GM12878 (cell line): ENCODE data around the gene DISC1. TPM values are rescaled to one million over a fixed set of nuclear protein-coding genes. Genes with fewer than 3 reads are reported as not detected.

Experiments used
- ATAC-seq: fragments of 200-7000 bp; cut with Tn5 transposase; 3 replicates; pipeline ENCODE4 v1.9.1; 2020; ENCODE audit warnings: mild to moderate bottlenecking, moderate library complexity
- BruUV-seq: library from RNA; stranded (reverse); fragments of 400-500 nt; replicated peaks from 2 replicates; lab custom pipeline; 2021; lab: Mats Ljungman, UMichigan
- CTCF ChIA-PET: fragments of 300-600 bp; sonication (Branson Sonifier 250); formaldehyde crosslinking; extraction: SDS; loops from one replicate; lab custom pipeline; 2021; ENCODE audit warnings: inconsistent platforms; lab: Yijun Ruan, JAX
- POLR2A ChIA-PET: fragments of 350-600 bp; formaldehyde crosslinking; extraction: SDS; loops from one replicate; lab custom pipeline; 2021; ENCODE audit warnings: inconsistent platforms; lab: Charles Lee
- RAD21 ChIA-PET: fragments of 300-600 bp; sonication (Branson Sonifier 250); formaldehyde crosslinking; loops from one replicate; lab custom pipeline; 2023; ENCODE audit warnings: antibody characterized with exemption; ENCODE audit not compliant: unreplicated experiment; lab: Charles Lee
- SMC1A ChIA-PET: fragments of 300-600 bp; sonication (Branson Sonifier 250); formaldehyde crosslinking; loops from one replicate; lab custom pipeline; 2023; ENCODE audit not compliant: unreplicated experiment, uncharacterized antibody; lab: Charles Lee
- DNase-seq: peaks from one replicate; pipeline ENCODE4 v3.0.0-alpha.2; 2011; ENCODE audit warnings: low read depth, low spot score
- FAIRE-seq: peaks from 3 replicates; lab custom pipeline; 2011; peaks lifted over from hg19 to GRCh38; lab: Jason Lieb, UNC
- H2AFZ ChIP-seq: 2 replicates; pipeline ENCODE4 v1.6.0; 2011; ENCODE audit warnings: low read depth, low read length, control low read depth; ENCODE audit not compliant: control insufficient read depth
- H3K27ac ChIP-seq: 2 replicates; pipeline ENCODE4 v1.5.1; 2011; ENCODE audit warnings: control low read depth; ENCODE audit not compliant: control insufficient read depth, insufficient read depth
- H3K27me3 ChIP-seq, 2 experiments: replicated peaks in 1 of 2; 2 replicates each; pipeline versions ENCODE4 v1.6.0 to v1.6.1; 2011; ENCODE audit warnings: low read length in 1 of 2; ENCODE audit not compliant: control insufficient read depth in 2 of 2, insufficient read depth in 2 of 2
- H3K36me3 ChIP-seq, 2 experiments: 2 replicates each; pipeline ENCODE4 v1.5.1; 2011; ENCODE audit warnings: low read length in 1 of 2; ENCODE audit not compliant: control insufficient read depth in 2 of 2, insufficient read depth in 2 of 2
- H3K4me1 ChIP-seq: 2 replicates; pipeline ENCODE4 v1.6.1; 2011; ENCODE audit warnings: mild to moderate bottlenecking, low read length, moderate library complexity, mixed read lengths; ENCODE audit not compliant: control insufficient read depth, insufficient read depth
- H3K4me2 ChIP-seq: 2 replicates; pipeline ENCODE4 v1.6.0; 2011; ENCODE audit warnings: control low read depth; ENCODE audit not compliant: control insufficient read depth, insufficient read depth
- H3K4me3 ChIP-seq: fragments of 200-600 bp; sonication (generic); 2 replicates; pipeline ENCODE4 v1.5.1; 2016
- H3K79me2 ChIP-seq: 2 replicates; pipeline ENCODE4 v1.6.0; 2011; ENCODE audit warnings: low read length; ENCODE audit not compliant: control insufficient read depth, insufficient read depth
- H3K9ac ChIP-seq: 2 replicates; pipeline ENCODE4 v1.8.0; 2011; ENCODE audit warnings: low read length, control low read depth, mixed read lengths; ENCODE audit not compliant: control insufficient read depth, insufficient read depth
- H3K9me3 ChIP-seq: replicated peaks from 3 replicates; pipeline ENCODE4 v1.5.1; 2011; ENCODE audit warnings: mild to moderate bottlenecking, low read length; ENCODE audit not compliant: control insufficient read depth, insufficient read depth
- H4K20me1 ChIP-seq: 2 replicates; pipeline ENCODE4 v1.6.0; 2011; ENCODE audit not compliant: control insufficient read depth, insufficient read depth
- KLF5 ChIP-seq: fragments of 450-650 bp; IDR thresholded peaks from 2 replicates; pipeline ENCODE4 v1.6.1; 2014; ENCODE audit warnings: mild to moderate bottlenecking; ENCODE audit not compliant: partially characterized antibody
- MTA2 ChIP-seq: fragments of 450-650 bp; IDR thresholded peaks from 2 replicates; pipeline ENCODE4 v1.6.1; 2016; ENCODE audit warnings: low read depth, mild to moderate bottlenecking, moderate library complexity
- NFXL1 ChIP-seq: fragments of 450-650 bp; IDR thresholded peaks from 2 replicates; pipeline ENCODE4 v1.6.1; 2017; ENCODE audit warnings: antibody characterized with exemption, mild to moderate bottlenecking, borderline replicate concordance
- POLR2A ChIP-seq: IDR thresholded peaks from 2 replicates; pipeline ENCODE4 v1.6.1; 2011; ENCODE audit warnings: low read depth, mild to moderate bottlenecking, low read length
- RUNX3 ChIP-seq: IDR thresholded peaks from 2 replicates; pipeline ENCODE4 v1.6.1; 2012; ENCODE audit warnings: low read length, inconsistent platforms
- WGBS: methylation state at CpG from one replicate; pipeline ENCODE4 v1.1.6; 2016; ENCODE audit warnings: low lambda C conversion rate; ENCODE audit not compliant: insufficient replicate concordance, insufficient coverage; ENCODE audit errors: missing lambda C conversion rate; 5-methylcytosine and 5-hydroxymethylcytosine counted together
- in situ Hi-C: fragments of 300-500 bp; cut with MboI; formaldehyde crosslinking; loops from 9 replicates; pipeline ENCODE4 v1.14.3; 2018; ENCODE audit warnings: mixed read lengths
- intact Hi-C: fragments of 100-400 bp; cut with micrococcal nuclease; formaldehyde crosslinking; loops from one replicate; pipeline ENCODE4 v1.14.2; 2022; ENCODE audit not compliant: unreplicated experiment
- polyA plus RNA-seq, 11 experiments: library from polyadenylated mRNA; depleted of rRNA in 4 of 11; unstranded in 6 of 11; stranded (reverse) in 5 of 11; fragments of >200 nt; fragmentation: Nextera tagmentation in 4 of 11; fragmentation: Illumina TruSeq in 1 of 11; extraction: Ambion mirVana in 4 of 11; extraction: Trizol in 1 of 11; gene quantifications; 1 replicate in 1 of 11; 2 replicates in 10 of 11; pipeline versions ENCODE4 v1.2.1 to v1.2.3, GENCODE V29; 2011 to 2016; ENCODE audit warnings: inconsistent platforms in 2 of 11, missing spikeins in 2 of 11, low read depth in 1 of 11
- total RNA-seq, 4 experiments: library from RNA; depleted of rRNA in 3 of 4; stranded (reverse); fragments of >200 nt in 3 of 4; fragmentation: Illumina TruSeq in 1 of 4; extraction: Trizol in 1 of 4; gene quantifications; 2 replicates each; pipeline versions ENCODE4 v1.2.1 to v1.2.3, GENCODE V29; 2013 to 2021
- TF ChIP-seq, protein P1 (sequence below), 3 experiments: IDR thresholded peaks in 2 of 3; conservative IDR thresholded peaks in 1 of 3; 2 replicates each; pipeline ENCODE4 v1.5.1; 2011; ENCODE audit warnings: low read depth in 3 of 3, low read length in 3 of 3, mild to moderate bottlenecking in 3 of 3, control low read depth in 2 of 3, moderate library complexity in 2 of 3, inconsistent platforms in 1 of 3, mixed read lengths in 1 of 3; ENCODE audit not compliant: control insufficient read depth in 2 of 3, insufficient read depth in 1 of 3; ENCODE audit errors: extremely low read depth in 1 of 3

Gene DISC1
- total and polyA plus RNA-seq, 10 of the 15 experiments (the other 5 are each of a cell fraction or from before 2014, with no cell fraction given) = 0.05 to 0.72 (median 0.19) TPM; not detected in 1

DNA sequence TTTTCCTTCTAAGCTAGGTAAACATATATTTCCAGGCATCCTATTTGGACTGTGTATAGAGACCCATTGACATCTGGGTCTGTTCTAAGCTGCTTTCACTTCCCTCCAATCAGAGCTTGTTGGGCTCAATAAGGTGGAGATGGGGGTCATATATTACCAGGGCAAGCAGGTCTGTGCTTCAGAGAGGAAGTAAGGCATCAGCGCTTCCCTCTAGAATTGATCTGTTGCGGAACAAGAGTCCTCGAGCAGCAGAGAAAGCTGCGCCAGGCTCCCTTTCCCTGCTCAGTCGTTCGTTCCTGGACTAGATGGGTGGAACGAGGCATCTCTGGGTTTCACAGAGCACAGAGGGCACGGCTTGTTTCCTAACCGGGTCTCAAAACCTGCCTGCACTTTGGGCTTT, 63.5 kb downstream of the DISC1 start:
- DNase-seq (no peak), ATAC-seq (no peak), FAIRE-seq (no peak)
- H3K9ac ChIP-seq = no peak overlapping the region
- BruUV-seq = no TSS peak
- no peak overlapping the region for H3K27ac ChIP-seq
- intact Hi-C loops = no loop called here
- H3K4me2 ChIP-seq = no peak overlapping the region
- H3K27me3 ChIP-seq = no peaks in the 10 kb centered on the region; a peak in 1 of 4 replicates
- H4K20me1 ChIP-seq = no peaks in the 10 kb centered on the region
- CTCF ChIA-PET = no interaction called here
- POLR2A ChIA-PET = no interaction called here
- TF ChIP-seq RUNX3 (no peak), MTA2 (no peak), KLF5 (no peak), NFXL1 (no peak)
- H3K36me3 ChIP-seq = no peaks in the 10 kb centered on the region
- SMC1A ChIA-PET = no interaction called here
- RAD21 ChIA-PET = no interaction called here
- H3K79me2 ChIP-seq = no peaks in the 10 kb centered on the region
- H3K4me3 ChIP-seq = no peak overlapping the region
- in situ Hi-C loops = no loop called here
- H2AFZ ChIP-seq = no peak overlapping the region
- no peaks in the 10 kb centered on the region for H3K4me1 ChIP-seq
- 6% methylated on average over 9 of the region's 9 CpGs for WGBS
- H3K9me3 ChIP-seq = no peaks in the 10 kb centered on the region; the same call in 2 of the 3 replicates

DNA sequence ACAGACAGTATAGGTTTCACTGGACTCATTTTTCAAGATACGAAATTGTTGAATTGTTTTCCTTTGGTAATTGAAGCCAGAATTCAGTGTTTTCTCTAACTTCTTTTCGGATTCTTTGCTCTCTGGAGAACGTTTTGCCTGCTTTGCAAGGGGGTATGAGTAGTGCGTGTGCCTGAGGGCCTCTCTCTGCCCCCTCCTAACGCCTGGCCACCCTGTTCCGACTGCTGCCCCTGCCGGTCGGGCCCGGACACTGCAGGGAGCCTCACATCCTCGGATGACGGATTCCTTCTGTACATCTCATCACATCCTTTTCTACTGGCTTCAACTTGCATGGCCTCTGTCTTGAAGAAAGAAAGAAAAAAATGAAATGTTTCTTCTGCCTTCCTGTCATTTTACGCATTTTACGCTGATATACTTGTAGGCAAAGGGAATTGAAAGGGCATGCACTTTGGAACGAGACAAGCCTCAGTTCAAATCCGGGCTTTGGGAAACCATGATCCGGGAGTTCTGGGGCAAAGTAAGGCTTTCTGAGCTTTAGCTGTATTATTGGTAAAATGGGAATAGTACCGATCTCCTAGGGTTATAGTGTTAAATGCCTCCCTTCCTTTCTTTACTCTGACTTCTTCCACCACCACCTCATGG, 65.1 kb downstream of the DISC1 start:
- no peak for DNase-seq
- 40% methylated on average over 17 of the region's 17 CpGs for WGBS
- ATAC-seq = peak; percentile 88
- FAIRE-seq = no peak
- no peak overlapping the region for H2AFZ ChIP-seq
- intact Hi-C loops (no loop called here), in situ Hi-C loops (no loop called here)
- no TSS peak for BruUV-seq
- H3K9me3 ChIP-seq = no peaks in the 10 kb centered on the region
- SMC1A ChIA-PET = no interaction called here
- no peak overlapping the region for H3K4me3 ChIP-seq
- POLR2A ChIA-PET = interaction anchor here (1.2 kb wide), 1 partner anchor 11 kb away, joined by 3 read pairs; no protein-coding TSS in a partner anchor
- H3K27ac ChIP-seq = no peak overlapping the region
- RAD21 ChIA-PET = no interaction called here
- H4K20me1 ChIP-seq = no peaks in the 10 kb centered on the region
- H3K4me2 ChIP-seq = no peak overlapping the region
- H3K9ac ChIP-seq = no peak overlapping the region
- CTCF ChIA-PET = interaction anchor here (1.1 kb wide), 1 partner anchor 9 kb away, joined by 6 read pairs; no protein-coding TSS in a partner anchor
- no peaks in the 10 kb centered on the region for H3K4me1 ChIP-seq
- H3K36me3 ChIP-seq = no peaks in the 10 kb centered on the region
- H3K27me3 ChIP-seq = no peaks in the 10 kb centered on the region; a peak in 1 of 4 replicates
- TF ChIP-seq, protein P1, sequence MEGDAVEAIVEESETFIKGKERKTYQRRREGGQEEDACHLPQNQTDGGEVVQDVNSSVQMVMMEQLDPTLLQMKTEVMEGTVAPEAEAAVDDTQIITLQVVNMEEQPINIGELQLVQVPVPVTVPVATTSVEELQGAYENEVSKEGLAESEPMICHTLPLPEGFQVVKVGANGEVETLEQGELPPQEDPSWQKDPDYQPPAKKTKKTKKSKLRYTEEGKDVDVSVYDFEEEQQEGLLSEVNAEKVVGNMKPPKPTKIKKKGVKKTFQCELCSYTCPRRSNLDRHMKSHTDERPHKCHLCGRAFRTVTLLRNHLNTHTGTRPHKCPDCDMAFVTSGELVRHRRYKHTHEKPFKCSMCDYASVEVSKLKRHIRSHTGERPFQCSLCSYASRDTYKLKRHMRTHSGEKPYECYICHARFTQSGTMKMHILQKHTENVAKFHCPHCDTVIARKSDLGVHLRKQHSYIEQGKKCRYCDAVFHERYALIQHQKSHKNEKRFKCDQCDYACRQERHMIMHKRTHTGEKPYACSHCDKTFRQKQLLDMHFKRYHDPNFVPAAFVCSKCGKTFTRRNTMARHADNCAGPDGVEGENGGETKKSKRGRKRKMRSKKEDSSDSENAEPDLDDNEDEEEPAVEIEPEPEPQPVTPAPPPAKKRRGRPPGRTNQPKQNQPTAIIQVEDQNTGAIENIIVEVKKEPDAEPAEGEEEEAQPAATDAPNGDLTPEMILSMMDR (IDR thresholded peaks at IDR 0.05 in 2 of 3, conservative IDR thresholded peaks at IDR 0.05 in 1 of 3; ENCODE audit: control insufficient read depth in 2 of 3, extremely low read depth in 1 of 3, insufficient read depth in 1 of 3, low read depth in 3 of 3, low read length in 3 of 3) = peak; percentile 40 to 74 (median 45); a peak in 5 of 6 replicates
- TF ChIP-seq POLR2A = no peak
- no peaks in the 10 kb centered on the region for H3K79me2 ChIP-seq
